Measurements from ENCODE around the gene DDX28. TPM values are rescaled to one million over a fixed set of nuclear protein-coding genes. Genes with fewer than 3 reads are reported as not detected.
"Not testable (repeated sequence)": the region's sequence is repeated elsewhere in the genome, so short reads cannot be mapped to it uniquely, and the experiment has no call there.

The DDX28 gene
- total and polyA plus RNA-seq, 2 of the 8 experiments (the other 6 are each of a cell fraction or from before 2014, with no cell fraction given), result 16.8 to 28.1 TPM

DNA sequence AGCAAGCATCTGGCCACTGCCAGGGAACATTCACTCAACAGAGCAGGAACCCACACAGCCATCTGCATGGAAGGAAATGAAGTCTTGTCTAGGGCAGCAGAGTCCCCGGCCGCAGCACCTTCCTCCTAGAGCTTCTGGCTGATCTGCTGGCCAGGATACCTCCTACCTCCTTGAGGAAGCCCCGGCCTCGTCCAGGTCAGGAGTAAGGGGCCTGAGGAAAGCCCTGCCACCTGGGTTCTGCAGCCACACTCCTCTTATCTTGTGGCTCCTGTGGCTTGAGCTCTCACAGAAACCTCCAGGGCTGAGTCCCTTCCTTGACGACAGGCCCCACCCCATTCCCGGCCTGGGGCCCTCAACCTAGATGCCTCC, 29.0 kb downstream of the DDX28 start:
- not testable (repeated sequence) for H3K27ac ChIP-seq (ENCODE audit: low read depth, low read length); H3K18ac ChIP-seq (ENCODE audit: extremely low read depth, low read length); DNase-seq (ENCODE audit: low read depth in 1 of 2, low spot score in 2 of 2); H3K9ac ChIP-seq (replicated peaks in 1 of 4; ENCODE audit: extremely low read depth in 1 of 4, low read depth in 3 of 4, low read length in 3 of 4); H3K4me1 ChIP-seq (replicated peaks in 1 of 4; ENCODE audit: control insufficient read depth in 3 of 4, insufficient read depth in 4 of 4, low read length in 3 of 4); H2BK15ac ChIP-seq (ENCODE audit: low read length); H2BK5ac ChIP-seq (ENCODE audit: low read depth, low read length); H3K36me3 ChIP-seq (ENCODE audit: control insufficient read depth in 2 of 4, insufficient read depth in 4 of 4, low read length in 3 of 4); H4K8ac ChIP-seq (ENCODE audit: extremely low read depth, insufficient read depth, low read length); H3K23me2 ChIP-seq (ENCODE audit: low read depth, low read length); H2AK5ac ChIP-seq (ENCODE audit: low read depth, low read length); H3K4me3 ChIP-seq (ENCODE audit: extremely low read depth in 1 of 4, insufficient read depth in 2 of 4, low read depth in 3 of 4, low read length in 4 of 4); H3K79me2 ChIP-seq (ENCODE audit: control insufficient read depth in 1 of 2, insufficient read depth in 2 of 2, low read length in 2 of 2); H3K4ac ChIP-seq (replicated peaks; ENCODE audit: insufficient read length, low read depth, low read length); H4K5ac ChIP-seq (ENCODE audit: insufficient read length, low read depth, low read length); H3K23ac ChIP-seq (ENCODE audit: insufficient read length); H3K56ac ChIP-seq (replicated peaks; ENCODE audit: insufficient read length, low read depth, low read length); H3K9me3 ChIP-seq (ENCODE audit: insufficient read depth in 2 of 2, low read depth in 1 of 2, low read length in 1 of 2); H3K79me1 ChIP-seq (ENCODE audit: low read depth, low read length); H2AFZ ChIP-seq (ENCODE audit: low read length); H2BK20ac ChIP-seq (ENCODE audit: low read length); H2BK12ac ChIP-seq (ENCODE audit: low read depth, low read length); H3K4me2 ChIP-seq (ENCODE audit: insufficient read depth in 1 of 2, low read depth in 2 of 2, low read length in 2 of 2); H4K20me1 ChIP-seq (replicated peaks in 1 of 2; ENCODE audit: control insufficient read depth in 1 of 2, insufficient read depth in 2 of 2, low read length in 2 of 2); H2BK120ac ChIP-seq (replicated peaks; ENCODE audit: low read depth, low read length); FAIRE-seq; H4K91ac ChIP-seq (replicated peaks; ENCODE audit: insufficient read length, low read length); H3K14ac ChIP-seq (ENCODE audit: insufficient read length)
- peaks cover 0 to 12% (median 8%) of the 10 kb centered on the region in 4 experiments; a peak in 5 of 7 replicates for H3K27me3 ChIP-seq (replicated peaks in 1 of 4; ENCODE audit: control insufficient read depth in 3 of 4, extremely low read depth in 1 of 4, insufficient read depth in 3 of 4, low read length in 3 of 4)
- ChIA-PET CTCF (ENCODE audit: partially characterized antibody) (interaction anchor here (0.6 to 2.2 kb wide), 27 partner anchors 8 to 336 kb away, joined by 3 to 13 read pairs (median 4); partner anchors contain the start of genes DDX28, DPEP2NB, DPEP3 and DUS2), POLR2A (ENCODE audit: partially characterized antibody) (interaction anchor here (5.1 kb wide), 1 partner anchor 29 kb away, joined by 26 read pairs; the partner anchor contains the start of genes DDX28 and DUS2)
- WGBS, 2 experiments (ENCODE audit: extremely low coverage in 1 of 2, insufficient coverage in 1 of 2, insufficient read length in 1 of 2, insufficient replicate concordance in 2 of 2, low coverage in 1 of 2, low lambda C conversion rate in 2 of 2, missing lambda C conversion rate in 1 of 2), result 88% methylated on average over 4 of the region's 6 CpGs; no CpG with 5 or more reads in 1 of the 2 experiments
